CD4-positive, alpha-beta T cell treated with Interleukin-15 for 1 hour (primary cell): ENCODE measurements around the gene GOSR1.
"Not testable (repeated sequence)": the region's sequence is repeated elsewhere in the genome, so short reads cannot be mapped to it uniquely, and the experiment has no call there.

Experiments
- DNase-seq: peaks from one replicate; pipeline ENCODE4 v3.0.0-alpha.2; 2020

GOSR1 gene

GRCh38 chr17:30506481-30506880 lies 29.3 kb downstream of the GOSR1 start:
- no peak for DNase-seq

GRCh38 chr17:30513346-30513745 lies 36.1 kb downstream of the GOSR1 start:
- DNase-seq: no peak

- no peak for DNase-seq
Measured at GRCh38 chr17:30514895-30515596, 37.8 kb downstream of the GOSR1 start.

GRCh38 chr17:30517786-30518185 lies 40.6 kb downstream of the GOSR1 start:
- no peak for DNase-seq

GRCh38 chr17:30519166-30519565 lies 42.0 kb downstream of the GOSR1 start:
- no peak for DNase-seq

GRCh38 chr17:30519707-30520106 lies 42.5 kb downstream of the GOSR1 start:
- no peak for DNase-seq

GRCh38 chr17:30520436-30520835 lies 43.2 kb downstream of the GOSR1 start:
- DNase-seq: no peak

- no peak for DNase-seq
Measured at GRCh38 chr17:30520882-30521281, 43.7 kb downstream of the GOSR1 start.

GRCh38 chr17:30521766-30522165 lies 44.6 kb downstream of the GOSR1 start:
- no peak for DNase-seq

GRCh38 chr17:30523236-30523635 lies 46.0 kb downstream of the GOSR1 start:
- not testable (repeated sequence) for DNase-seq

- no peak for DNase-seq
Measured at GRCh38 chr17:30524847-30525246, 47.6 kb downstream of the GOSR1 start.

- DNase-seq: no peak
Measured at GRCh38 chr17:30526401-30526800, 49.2 kb downstream of the GOSR1 start.

GRCh38 chr17:30528701-30529100 lies 51.5 kb downstream of the GOSR1 start:
- not testable (repeated sequence) for DNase-seq

- no peak for DNase-seq
Measured at GRCh38 chr17:30530346-30531025, 53.3 kb downstream of the GOSR1 start.

- no peak for DNase-seq
Measured at GRCh38 chr17:30532871-30533270, 55.7 kb downstream of the GOSR1 start.

- no peak for DNase-seq
Measured at GRCh38 chr17:30534298-30534697, 57.1 kb downstream of the GOSR1 start.

GRCh38 chr17:30534938-30535921 lies 58.0 kb downstream of the GOSR1 start:
- DNase-seq: no peak

- DNase-seq: not testable (repeated sequence)
Measured at GRCh38 chr17:30536846-30537245, 59.6 kb downstream of the GOSR1 start.

- DNase-seq: not testable (repeated sequence)
Measured at GRCh38 chr17:30537667-30538066, 60.5 kb downstream of the GOSR1 start.

- no peak for DNase-seq
Measured at GRCh38 chr17:30541802-30542201, 64.6 kb downstream of the GOSR1 start.

- no peak for DNase-seq
Measured at GRCh38 chr17:30543456-30543855, 66.2 kb downstream of the GOSR1 start.

- no peak for DNase-seq
Measured at GRCh38 chr17:30545024-30545423, 67.8 kb downstream of the GOSR1 start.
